H1 (cell line): ENCODE measurements around the gene DET1. TPM values are rescaled to one million over a fixed set of nuclear protein-coding genes. Genes with fewer than 3 reads are reported as not detected.

Experiments used
- CTCF ChIA-PET: fragments of 300-600 bp; sonication (Branson Sonifier 250); formaldehyde crosslinking; loops from one replicate; lab custom pipeline; 2021; ENCODE audit not compliant: partially characterized antibody; lab: Charles Lee
- POLR2A ChIA-PET: fragments of 300-600 bp; sonication (Branson Sonifier 250); formaldehyde crosslinking; loops from one replicate; lab custom pipeline; 2021; ENCODE audit warnings: inconsistent platforms; ENCODE audit not compliant: partially characterized antibody; lab: Charles Lee
- DNase-seq, 2 experiments: peaks; one replicate each; pipeline versions ENCODE4 v3.0.0 to v3.0.0-alpha.2; 2010 to 2022; ENCODE audit warnings: low spot score in 2 of 2, low read depth in 1 of 2, mixed read lengths in 1 of 2
- FAIRE-seq: peaks from 2 replicates; lab custom pipeline; 2011; peaks lifted over from hg19 to GRCh38; lab: Jason Lieb, UNC
- H2AFZ ChIP-seq: 2 replicates; pipeline ENCODE4 v1.8.1; 2012; ENCODE audit warnings: low read length, inconsistent platforms
- H2AK5ac ChIP-seq: 2 replicates; pipeline ENCODE4 v1.6.1; 2013; ENCODE audit warnings: low read depth, low read length
- H2BK120ac ChIP-seq: replicated peaks from 2 replicates; pipeline ENCODE3; 2013; ENCODE audit warnings: low read depth, low read length, inconsistent platforms
- H2BK12ac ChIP-seq: 2 replicates; pipeline ENCODE4 v1.6.1; 2013; ENCODE audit warnings: low read depth, low read length
- H2BK15ac ChIP-seq: 2 replicates; pipeline ENCODE4 v1.6.1; 2013; ENCODE audit warnings: low read length
- H2BK20ac ChIP-seq: 2 replicates; pipeline ENCODE4 v1.6.1; 2013; ENCODE audit warnings: low read length
- H2BK5ac ChIP-seq: 2 replicates; pipeline ENCODE4 v1.6.1; 2013; ENCODE audit warnings: low read depth, low read length
- H3K14ac ChIP-seq: 2 replicates; pipeline ENCODE4 v1.6.1; 2013; ENCODE audit warnings: inconsistent platforms; ENCODE audit not compliant: insufficient read length
- H3K18ac ChIP-seq: 2 replicates; pipeline ENCODE4 v1.6.1; 2013; ENCODE audit warnings: low read length; ENCODE audit errors: extremely low read depth
- H3K23ac ChIP-seq: 2 replicates; pipeline ENCODE4 v1.6.1; 2013; ENCODE audit warnings: inconsistent platforms; ENCODE audit not compliant: insufficient read length
- H3K23me2 ChIP-seq: 2 replicates; pipeline ENCODE4 v1.6.1; 2013; ENCODE audit warnings: low read depth, low read length
- H3K27ac ChIP-seq: 2 replicates; pipeline ENCODE4 v1.6.1; 2011; ENCODE audit warnings: low read depth, low read length, inconsistent platforms
- H3K27me3 ChIP-seq, 4 experiments: replicated peaks in 1 of 4; 1 replicate in 1 of 4; 2 replicates in 3 of 4; pipeline versions ENCODE4 v1.6.1 to v1.8.1; 2011 to 2013; ENCODE audit warnings: low read length in 3 of 4, mild to moderate bottlenecking in 3 of 4, inconsistent platforms in 2 of 4, mixed read lengths in 2 of 4, moderate library complexity in 1 of 4; ENCODE audit not compliant: control insufficient read depth in 3 of 4, insufficient read depth in 3 of 4; ENCODE audit errors: extremely low read depth in 1 of 4
- H3K36me3 ChIP-seq, 4 experiments: 2 replicates each; pipeline versions ENCODE4 v1.6.1 to v1.8.1; 2011 to 2013; ENCODE audit warnings: mild to moderate bottlenecking in 4 of 4, low read length in 3 of 4, moderate library complexity in 2 of 4, control low read depth in 1 of 4, inconsistent platforms in 1 of 4; ENCODE audit not compliant: insufficient read depth in 4 of 4, control insufficient read depth in 2 of 4
- H3K4ac ChIP-seq: replicated peaks from 2 replicates; pipeline ENCODE3; 2013; ENCODE audit warnings: low read length, low read depth, mixed read lengths, inconsistent platforms; ENCODE audit not compliant: insufficient read length
- H3K4me1 ChIP-seq, 4 experiments: replicated peaks in 1 of 4; 1 replicate in 1 of 4; 2 replicates in 3 of 4; pipeline versions ENCODE4 v1.6.1 to v1.8.1; 2011 to 2013; ENCODE audit warnings: low read length in 3 of 4, inconsistent platforms in 2 of 4, mixed read lengths in 1 of 4; ENCODE audit not compliant: insufficient read depth in 4 of 4, control insufficient read depth in 3 of 4
- H3K4me2 ChIP-seq, 2 experiments: 2 replicates each; pipeline versions ENCODE4 v1.6.1 to v1.8.1; 2011 to 2013; ENCODE audit warnings: low read depth in 2 of 2, low read length in 2 of 2, control low read depth in 1 of 2, inconsistent platforms in 1 of 2, mild to moderate bottlenecking in 1 of 2; ENCODE audit not compliant: insufficient read depth in 1 of 2
- H3K4me3 ChIP-seq, 4 experiments: fragments of 200-600, 300-600 bp in 1 of 4; sonication (generic), shearing (Covaris generic), sonication (Bioruptor Twin) in 1 of 4; 2 replicates each; pipeline versions ENCODE4 v1.5.1 to v1.8.1; 2011 to 2016; ENCODE audit warnings: low read length in 4 of 4, low read depth in 3 of 4, control low read depth in 2 of 4, inconsistent platforms in 2 of 4, mild to moderate bottlenecking in 2 of 4, mixed read lengths in 1 of 4, moderate library complexity in 1 of 4; ENCODE audit not compliant: insufficient read depth in 2 of 4; ENCODE audit errors: extremely low read depth in 1 of 4
- H3K56ac ChIP-seq: replicated peaks from 2 replicates; pipeline ENCODE3; 2013; ENCODE audit warnings: low read depth, mild to moderate bottlenecking, mixed read lengths, low read length, inconsistent platforms; ENCODE audit not compliant: insufficient read length
- H3K79me1 ChIP-seq: 2 replicates; pipeline ENCODE4 v1.6.1; 2013; ENCODE audit warnings: low read depth, low read length, control low read depth
- H3K79me2 ChIP-seq, 2 experiments: 2 replicates each; pipeline versions ENCODE4 v1.6.1 to v1.8.1; 2012 to 2013; ENCODE audit warnings: low read length in 2 of 2, mild to moderate bottlenecking in 2 of 2, inconsistent platforms in 1 of 2; ENCODE audit not compliant: insufficient read depth in 2 of 2, control insufficient read depth in 1 of 2
- H3K9ac ChIP-seq, 4 experiments: replicated peaks in 1 of 4; 1 replicate in 1 of 4; 2 replicates in 3 of 4; pipeline versions ENCODE4 v1.6.1 to v1.8.1; 2011 to 2013; ENCODE audit warnings: low read depth in 3 of 4, low read length in 3 of 4, control low read depth in 2 of 4, mild to moderate bottlenecking in 2 of 4, moderate library complexity in 2 of 4, inconsistent platforms in 1 of 4; ENCODE audit errors: extremely low read depth in 1 of 4
- H3K9me3 ChIP-seq, 2 experiments: 2 replicates each; pipeline versions ENCODE4 v1.6.1 to v1.8.1; 2012 to 2013; ENCODE audit warnings: mild to moderate bottlenecking in 2 of 2, moderate library complexity in 2 of 2, control low read depth in 1 of 2, inconsistent platforms in 1 of 2, low read depth in 1 of 2, low read length in 1 of 2, mixed read lengths in 1 of 2; ENCODE audit not compliant: insufficient read depth in 2 of 2
- H4K20me1 ChIP-seq, 2 experiments: replicated peaks in 1 of 2; 2 replicates each; pipeline versions ENCODE3 to v1.8.1; 2011 to 2013; ENCODE audit warnings: inconsistent platforms in 2 of 2, low read length in 2 of 2, mild to moderate bottlenecking in 1 of 2; ENCODE audit not compliant: insufficient read depth in 2 of 2, control insufficient read depth in 1 of 2
- H4K5ac ChIP-seq: 2 replicates; pipeline ENCODE4 v1.6.1; 2013; ENCODE audit warnings: low read length, low read depth, mixed read lengths, inconsistent platforms; ENCODE audit not compliant: insufficient read length
- H4K8ac ChIP-seq: 2 replicates; pipeline ENCODE4 v1.8.0; 2013; ENCODE audit warnings: mild to moderate bottlenecking, moderate library complexity, low read length, inconsistent platforms; ENCODE audit not compliant: insufficient read depth; ENCODE audit errors: extremely low read depth
- H4K91ac ChIP-seq: replicated peaks from 2 replicates; pipeline ENCODE3; 2013; ENCODE audit warnings: low read length, mixed read lengths, inconsistent platforms; ENCODE audit not compliant: insufficient read length
- CBX5 ChIP-seq: fragments of 300-800, 300-1000 bp; sonication (generic); IDR thresholded peaks from 2 replicates; pipeline ENCODE4 v1.7.1; 2016; ENCODE audit warnings: antibody characterized with exemption, low read length, low read depth
- GABPA ChIP-seq: IDR thresholded peaks from 2 replicates; pipeline ENCODE4 v1.6.1; 2011; ENCODE audit warnings: mild to moderate bottlenecking, low read length, moderate library complexity, borderline replicate concordance; ENCODE audit not compliant: insufficient read depth
- HDAC6 ChIP-seq: IDR thresholded peaks from one replicate; pipeline ENCODE4 v1.7.1; 2012; ENCODE audit warnings: low read depth, mild to moderate bottlenecking, inconsistent platforms, low read length, moderate library complexity
- KDM1A ChIP-seq: fragments of 200-600, 300-600 bp; sonication (generic); IDR thresholded peaks from 2 replicates; pipeline ENCODE4 v1.7.1; 2016; ENCODE audit warnings: mild to moderate bottlenecking, low read length, borderline replicate concordance
- KDM4A ChIP-seq: IDR thresholded peaks from one replicate; pipeline ENCODE4 v1.7.1; 2012; ENCODE audit warnings: low read depth, mild to moderate bottlenecking, moderate library complexity, low read length, inconsistent platforms; ENCODE audit not compliant: severe bottlenecking
- KDM5A ChIP-seq: fragments of 200-600 bp; IDR thresholded peaks from 2 replicates; pipeline ENCODE4 v1.7.1; 2012; ENCODE audit warnings: mild to moderate bottlenecking, low read length, inconsistent platforms, mixed read lengths
- NANOG ChIP-seq: IDR thresholded peaks from 2 replicates; pipeline ENCODE4 v1.6.1; 2011; ENCODE audit warnings: low read length, low read depth, mild to moderate bottlenecking, inconsistent platforms; ENCODE audit not compliant: insufficient read depth, poor library complexity, severe bottlenecking
- POLR2AphosphoS5 ChIP-seq: IDR thresholded peaks from 2 replicates; pipeline ENCODE4 v1.6.1; 2011; ENCODE audit warnings: low read depth, low read length
- RXRA ChIP-seq: IDR thresholded peaks from 2 replicates; pipeline ENCODE4 v1.6.1; 2011; ENCODE audit warnings: low read depth, mild to moderate bottlenecking, low read length, moderate library complexity; ENCODE audit not compliant: insufficient read depth
- SAP30 ChIP-seq: fragments of 300-600 bp; sonication (generic); IDR thresholded peaks from 2 replicates; pipeline ENCODE4 v1.7.1; 2012; ENCODE audit warnings: low read length, moderate library complexity, mild to moderate bottlenecking, inconsistent platforms; ENCODE audit not compliant: insufficient read depth, insufficient replicate concordance
- SIN3A ChIP-seq, 2 experiments: IDR thresholded peaks in 1 of 2; conservative IDR thresholded peaks in 1 of 2; 2 replicates each; pipeline ENCODE4 v1.6.1; 2011 to 2012; ENCODE audit warnings: low read length in 2 of 2, improper control_type of control experiment in 1 of 2, low read depth in 1 of 2, mild to moderate bottlenecking in 1 of 2
- SP2 ChIP-seq: IDR thresholded peaks from 2 replicates; pipeline ENCODE4 v1.6.1; 2012; ENCODE audit warnings: mild to moderate bottlenecking, low read length, inconsistent platforms
- SUZ12 ChIP-seq: fragments of 200-600 bp; sonication (generic); IDR thresholded peaks from 2 replicates; pipeline ENCODE4 v1.6.1; 2012; ENCODE audit warnings: mild to moderate bottlenecking, inconsistent platforms, low read length, moderate library complexity, mixed read lengths
- YY1 ChIP-seq: IDR thresholded peaks from 2 replicates; pipeline ENCODE4 v1.6.1; 2011; ENCODE audit warnings: low read depth, mild to moderate bottlenecking, low read length
- WGBS, 2 experiments: shearing (Covaris generic) in 1 of 2; methylation state at CpG; one replicate each; pipeline versions ENCODE4 v1.1.6 to v1.1.7; 2013 to 2015; ENCODE audit warnings: low lambda C conversion rate in 2 of 2, mixed read lengths in 2 of 2, inconsistent platforms in 1 of 2, low coverage in 1 of 2, missing lambda C conversion rate in 1 of 2; ENCODE audit not compliant: insufficient replicate concordance in 2 of 2, insufficient coverage in 1 of 2, insufficient read length in 1 of 2; ENCODE audit errors: extremely low coverage in 1 of 2, missing lambda C conversion rate in 1 of 2; 5-methylcytosine and 5-hydroxymethylcytosine counted together
- polyA plus RNA-seq, 7 experiments: library from polyadenylated mRNA; depleted of rRNA in 3 of 7; stranded (reverse) in 5 of 7; unstranded in 2 of 7; fragments of >200 nt in 5 of 7; fragments of 200-250 nt in 2 of 7; gene quantifications; 1 replicate in 5 of 7; 2 replicates in 1 of 7; 4 replicates in 1 of 7; pipeline versions ENCODE4 v1.2.1 to v1.2.3, GENCODE V29; 2011 to 2013; ENCODE audit warnings: missing spikeins in 2 of 7, mixed read lengths in 2 of 7
- total RNA-seq: library from RNA; stranded (reverse); fragmentation: NEBNext Ultra II Directional; extraction: Animal tissue kit (Norgen Biotek cat#: 25700); gene quantifications from 2 replicates; pipeline ENCODE4 v1.2.1, GENCODE V29; 2021

The DET1 gene
- total and polyA plus RNA-seq, 2 of the 8 experiments (the other 6 are each of a cell fraction or from before 2014, with no cell fraction given): 5.4 to 8.5 TPM

DNA sequence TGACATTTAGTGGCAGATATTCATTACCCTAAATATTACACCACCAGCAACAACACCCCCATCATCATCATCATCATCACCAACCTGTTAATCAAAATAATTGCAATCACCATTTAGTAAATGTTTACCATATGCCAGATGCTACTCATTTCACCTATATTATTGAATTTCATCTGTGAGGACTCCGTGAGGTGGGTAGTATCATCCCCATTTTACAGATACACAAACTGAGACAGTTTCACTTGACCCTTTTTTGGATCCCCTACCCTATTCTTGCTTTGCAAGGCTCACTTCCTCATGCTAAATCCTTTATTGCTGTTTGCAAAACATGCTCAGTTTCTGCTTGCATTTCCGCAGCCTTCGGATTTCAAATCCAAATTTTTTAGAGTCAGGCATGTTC is 18.3 kb upstream of the DET1 start:
- ChIA-PET POLR2A (interaction anchor here (0.6 kb wide), 1 partner anchor 1024 kb away, joined by 3 read pairs; no protein-coding TSS in a partner anchor), CTCF (interaction anchor here (0.8 to 1.4 kb wide), 2 partner anchors 16 to 114 kb away, joined by 3 read pairs; no protein-coding TSS in a partner anchor)
- H4K20me1 ChIP-seq: no peaks in the 10 kb centered on the region
- H2BK120ac ChIP-seq: no peak overlapping the region
- no peak overlapping the region for H2BK5ac ChIP-seq
- H4K5ac ChIP-seq: no peak overlapping the region
- no peak overlapping the region for H2BK12ac ChIP-seq
- no peaks in the 10 kb centered on the region for H3K79me1 ChIP-seq
- H3K23ac ChIP-seq: no peak overlapping the region
- FAIRE-seq (no peak), DNase-seq (no peak)
- no peak overlapping the region for H3K56ac ChIP-seq
- no peak overlapping the region for H2AK5ac ChIP-seq
- no peak overlapping the region for H3K9ac ChIP-seq
- H4K91ac ChIP-seq: no peak overlapping the region
- WGBS, 2 experiments: 80% methylated on average over 3 of the region's 3 CpGs; no CpG with 5 or more reads in 1 of the 2 experiments
- H3K36me3 ChIP-seq: no peaks in the 10 kb centered on the region; a peak in 1 of 8 replicates
- H2AFZ ChIP-seq: no peak overlapping the region
- H3K27me3 ChIP-seq: no peaks in the 10 kb centered on the region
- no peak overlapping the region for H3K4me2 ChIP-seq
- H3K14ac ChIP-seq: no peak overlapping the region
- 0 out of 7 replicates have a peak, but pooled peaks cover 0 to 2% (median 0%) of the 10 kb centered on the region in 4 experiments for H3K4me1 ChIP-seq
- no peaks in the 10 kb centered on the region for H3K79me2 ChIP-seq
- no peak overlapping the region for H2BK20ac ChIP-seq
- H4K8ac ChIP-seq: no peak overlapping the region
- no peak overlapping the region for H3K27ac ChIP-seq
- H2BK15ac ChIP-seq: no peak overlapping the region
- no peak overlapping the region for H3K4me3 ChIP-seq
- no peak overlapping the region for H3K18ac ChIP-seq
- no peak overlapping the region for H3K4ac ChIP-seq
- H3K9me3 ChIP-seq: peaks cover 0 to 8% of the 10 kb centered on the region in 2 experiments; a peak in 2 of 4 replicates
- no peaks in the 10 kb centered on the region; the same call in 1 of the 2 replicates for H3K23me2 ChIP-seq
- TF ChIP-seq CBX5 (no peak), SAP30 (no peak), KDM5A (no peak), RXRA (no peak), GABPA (no peak), SP2 (no peak), NANOG (no peak), SIN3A (conservative IDR thresholded peaks at IDR 0.05 in 1 of 2, IDR thresholded peaks at IDR 0.05 in 1 of 2; ENCODE audit: low read depth in 1 of 2, low read length in 2 of 2) (no peak), KDM1A (no peak), YY1 (no peak), SUZ12 (no peak), KDM4A (no peak), HDAC6 (no peak), POLR2AphosphoS5 (no peak)
